ENCODE data around the gene SCAMP5. TPM values are rescaled to one million over a fixed set of nuclear protein-coding genes. Genes with fewer than 3 reads are reported as not detected.

Gene SCAMP5
- total RNA-seq, 6 experiments from 2014 or later, result 0.53 to 15.7 (median 7.7) TPM

DNA sequence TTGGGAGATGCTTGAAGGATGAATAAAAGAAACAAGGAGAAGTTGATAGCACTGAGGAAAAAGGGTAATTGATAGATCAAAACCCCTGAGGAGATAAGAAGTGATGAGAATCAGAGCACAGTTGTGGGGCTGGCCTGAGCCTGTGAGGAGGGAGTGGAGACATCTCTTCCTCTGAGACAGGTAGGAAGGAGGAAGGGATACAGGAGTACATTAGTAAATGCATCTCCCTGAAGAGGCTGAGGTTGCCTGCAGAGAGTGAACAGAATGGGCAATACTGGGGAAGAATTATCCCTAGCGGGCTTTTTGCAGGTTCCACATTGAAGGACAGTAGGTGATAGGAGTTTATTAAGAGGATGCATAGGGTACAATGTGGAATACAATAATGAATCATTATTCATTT, 17.3 kb upstream of the SCAMP5 start:
- intact Hi-C loops (cut with DNase I), result no loop called here
- WGBS (ENCODE audit: insufficient coverage, low coverage, low lambda C conversion rate, missing lambda C conversion rate), result 55% methylated on average over 1 of the region's 1 CpG
- H3K4me3 ChIP-seq, result no peak overlapping the region
- H3K27ac ChIP-seq, result no peak overlapping the region
- H3K4me1 ChIP-seq, result no peaks in the 10 kb centered on the region
- no peaks in the 10 kb centered on the region for H3K36me3 ChIP-seq
- TF ChIP-seq, protein P1, sequence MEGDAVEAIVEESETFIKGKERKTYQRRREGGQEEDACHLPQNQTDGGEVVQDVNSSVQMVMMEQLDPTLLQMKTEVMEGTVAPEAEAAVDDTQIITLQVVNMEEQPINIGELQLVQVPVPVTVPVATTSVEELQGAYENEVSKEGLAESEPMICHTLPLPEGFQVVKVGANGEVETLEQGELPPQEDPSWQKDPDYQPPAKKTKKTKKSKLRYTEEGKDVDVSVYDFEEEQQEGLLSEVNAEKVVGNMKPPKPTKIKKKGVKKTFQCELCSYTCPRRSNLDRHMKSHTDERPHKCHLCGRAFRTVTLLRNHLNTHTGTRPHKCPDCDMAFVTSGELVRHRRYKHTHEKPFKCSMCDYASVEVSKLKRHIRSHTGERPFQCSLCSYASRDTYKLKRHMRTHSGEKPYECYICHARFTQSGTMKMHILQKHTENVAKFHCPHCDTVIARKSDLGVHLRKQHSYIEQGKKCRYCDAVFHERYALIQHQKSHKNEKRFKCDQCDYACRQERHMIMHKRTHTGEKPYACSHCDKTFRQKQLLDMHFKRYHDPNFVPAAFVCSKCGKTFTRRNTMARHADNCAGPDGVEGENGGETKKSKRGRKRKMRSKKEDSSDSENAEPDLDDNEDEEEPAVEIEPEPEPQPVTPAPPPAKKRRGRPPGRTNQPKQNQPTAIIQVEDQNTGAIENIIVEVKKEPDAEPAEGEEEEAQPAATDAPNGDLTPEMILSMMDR (IDR thresholded peaks at IDR 0.05), result no peak
- TF ChIP-seq POLR2A (IDR thresholded peaks at IDR 0.05), result no peak
- ATAC-seq, result no peak
- H3K27me3 ChIP-seq, result no peaks in the 10 kb centered on the region
- DNase-seq, result no peak
- no peaks in the 10 kb centered on the region for H3K9me3 ChIP-seq

DNA sequence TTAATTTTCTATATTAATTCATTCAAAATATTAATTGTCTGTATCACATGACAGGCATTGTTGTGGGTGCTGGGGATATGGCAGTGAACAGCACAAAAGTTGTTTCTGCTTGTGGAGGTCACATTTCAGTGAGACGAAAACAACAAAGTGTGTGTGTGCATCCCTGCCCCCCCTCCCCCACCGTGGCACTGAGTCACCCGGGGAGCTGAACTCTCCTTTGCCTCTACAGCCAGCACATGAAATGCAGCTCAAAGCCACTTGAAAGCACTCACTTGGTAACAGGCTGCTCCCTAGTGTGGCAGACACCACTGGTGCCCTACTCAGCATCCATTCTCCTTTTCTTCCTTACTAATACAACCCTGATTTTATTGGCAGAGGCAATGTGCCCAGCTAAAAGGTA, 16.9 kb upstream of the SCAMP5 start:
- Histone ChIP-seq H3K36me3 (no peaks in the 10 kb centered on the region), H3K9me3 (no peaks in the 10 kb centered on the region), H3K27ac (no peak overlapping the region), H3K4me3 (no peak overlapping the region), H3K4me1 (no peaks in the 10 kb centered on the region), H3K27me3 (no peaks in the 10 kb centered on the region)
- WGBS (ENCODE audit: insufficient coverage, low coverage, low lambda C conversion rate, missing lambda C conversion rate), result 27% methylated on average over 3 of the region's 3 CpGs
- intact Hi-C loops (cut with DNase I), result no loop called here
- DNase-seq (no peak), ATAC-seq (no peak)
- TF ChIP-seq POLR2A (IDR thresholded peaks at IDR 0.05), result no peak
- TF ChIP-seq, protein P1 (IDR thresholded peaks at IDR 0.05), result no peak

DNA sequence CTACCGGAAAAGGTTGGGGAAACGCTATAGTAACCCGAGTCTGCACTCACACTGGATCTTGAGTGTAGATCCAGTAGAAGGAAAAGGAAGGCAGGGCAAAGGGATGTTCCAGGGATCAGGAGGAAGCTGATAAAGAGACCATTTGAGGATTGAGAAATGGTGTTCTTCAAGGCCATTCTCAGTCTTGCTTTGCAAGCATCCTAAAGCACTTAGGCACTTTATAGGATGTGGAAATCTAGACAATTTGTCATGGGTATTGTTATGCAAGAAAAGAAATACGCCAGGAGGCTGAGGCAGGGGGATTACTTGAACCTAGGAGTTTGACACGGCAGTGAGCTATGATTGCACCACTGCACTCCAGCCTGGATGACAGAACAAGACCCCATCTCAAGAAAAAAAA, 13.2 kb upstream of the SCAMP5 start:
- intact Hi-C loops (cut with DNase I), result no loop called here

DNA sequence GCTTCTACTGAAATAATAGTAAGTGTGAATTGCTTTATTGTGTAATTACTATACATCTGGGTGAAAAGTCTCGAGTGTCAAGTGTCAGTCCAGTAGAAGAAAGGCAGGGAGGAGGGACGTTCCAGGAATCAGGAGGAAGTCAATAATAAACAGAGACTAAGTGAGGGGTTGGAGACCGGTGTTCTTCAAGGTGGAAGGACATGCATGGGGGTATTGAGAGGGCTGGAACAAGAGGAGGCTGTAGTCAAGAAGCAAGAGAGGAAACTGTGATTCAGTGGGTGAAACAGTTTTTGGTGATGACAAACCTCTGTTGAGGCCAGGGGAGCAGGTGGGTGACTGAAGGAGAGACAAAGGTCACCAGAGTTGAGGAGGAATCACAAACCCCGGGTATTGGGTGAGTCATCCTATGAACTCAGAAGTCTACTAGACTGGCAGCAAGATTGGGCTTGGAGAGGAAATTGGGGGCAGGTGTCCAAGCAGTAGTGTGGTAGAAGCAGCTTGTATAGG, 11.6 kb upstream of the SCAMP5 start:
- no peaks in the 10 kb centered on the region for H3K27me3 ChIP-seq
- H3K4me1 ChIP-seq, result no peaks in the 10 kb centered on the region
- H3K36me3 ChIP-seq, result no peaks in the 10 kb centered on the region
- no peak for DNase-seq
- no peaks in the 10 kb centered on the region for H3K9me3 ChIP-seq
- WGBS (ENCODE audit: insufficient coverage, low coverage, low lambda C conversion rate, missing lambda C conversion rate), result 19% methylated on average over 4 of the region's 4 CpGs
- no peak overlapping the region for H3K27ac ChIP-seq
- intact Hi-C loops (cut with DNase I), result no loop called here
- ATAC-seq, result no peak
- TF ChIP-seq POLR2A (IDR thresholded peaks at IDR 0.05), result no peak
- TF ChIP-seq, protein P1 (IDR thresholded peaks at IDR 0.05), result no peak
- H3K4me3 ChIP-seq, result no peak overlapping the region

More for the DNA sequence above, 13.2 kb upstream of the SCAMP5 start:
- Histone ChIP-seq H3K27me3 (no peaks in the 10 kb centered on the region), H3K36me3 (no peaks in the 10 kb centered on the region), H3K4me1 (no peaks in the 10 kb centered on the region), H3K4me3 (no peak overlapping the region), H3K9me3 (no peaks in the 10 kb centered on the region), H3K27ac (no peak overlapping the region)
- peak; percentile 32 to 66 (median 52) for ATAC-seq
- TF ChIP-seq POLR2A (IDR thresholded peaks at IDR 0.05), result no peak
- WGBS (ENCODE audit: insufficient coverage, low coverage, low lambda C conversion rate, missing lambda C conversion rate), result 61% methylated on average over 5 of the region's 5 CpGs
- no peak for DNase-seq

DNA sequence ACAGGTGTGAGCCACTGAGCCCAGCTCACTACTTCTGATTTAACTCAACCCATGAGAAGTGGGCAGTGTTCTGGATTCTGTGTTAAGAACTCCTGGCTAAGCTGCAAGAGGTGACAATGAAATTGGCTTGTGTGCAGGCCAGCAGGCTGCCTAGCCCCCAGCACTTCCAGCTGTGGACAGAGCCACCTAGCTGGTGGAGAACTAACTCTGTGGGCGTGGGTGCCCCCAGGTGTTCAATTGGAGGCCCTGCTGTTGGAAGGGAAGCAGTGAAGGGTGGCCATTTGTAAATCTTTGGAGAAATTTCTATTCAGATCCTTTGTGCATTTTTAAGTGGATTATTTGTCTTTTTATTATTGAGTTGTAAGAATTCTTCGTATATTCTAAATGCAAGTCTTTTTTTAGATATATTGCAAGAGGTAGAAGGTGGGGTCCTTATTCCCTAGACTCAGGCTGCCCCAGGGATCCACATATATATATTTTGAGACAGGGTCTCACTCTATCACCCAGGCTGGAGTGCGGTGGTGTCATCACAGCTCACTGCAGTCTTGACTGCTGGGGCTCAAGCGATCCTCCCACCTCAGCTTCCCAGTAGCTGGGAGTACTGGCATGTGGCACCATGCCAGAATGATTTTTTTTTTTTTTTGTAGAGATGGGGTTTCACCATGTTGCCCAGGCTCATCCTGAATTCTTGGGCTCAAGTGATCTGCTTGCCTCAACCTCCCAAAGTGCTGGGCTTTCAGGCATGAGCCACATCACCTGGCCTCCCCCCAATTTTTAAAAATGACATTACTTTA, 7.2 kb upstream of the SCAMP5 start:
- H3K4me1 ChIP-seq, result no peaks in the 10 kb centered on the region
- no peaks in the 10 kb centered on the region for H3K27me3 ChIP-seq
- H3K36me3 ChIP-seq, result no peaks in the 10 kb centered on the region
- H3K27ac ChIP-seq, result no peak overlapping the region
- H3K9me3 ChIP-seq, result no peaks in the 10 kb centered on the region
- DNase-seq, result peak in 1 of 3 donors; percentile 40
- 26% methylated on average over 3 of the region's 4 CpGs for WGBS (ENCODE audit: insufficient coverage, low coverage, low lambda C conversion rate, missing lambda C conversion rate)
- ATAC-seq, result peak; percentile 34 to 79 (median 66)
- no peak overlapping the region for H3K4me3 ChIP-seq
- intact Hi-C loops (cut with DNase I), result no loop called here
- TF ChIP-seq, protein P1 (IDR thresholded peaks at IDR 0.05), result peak; percentile 23 to 41 (median 34)
- no peak for TF ChIP-seq POLR2A (IDR thresholded peaks at IDR 0.05)

Measured in right lobe of liver (tissue), 6 donors.